DMS53 treated with DMSO at 0.1 percent for 48 hours (cell line): ENCODE data around the gene UBAP1.
A peak's percentile ranks its signal among the peaks of the same experiment; 100 is the strongest.
"Not testable (repeated sequence)": the region's sequence is repeated elsewhere in the genome, so short reads cannot be mapped to it uniquely, and the experiment has no call there.

ENCODE experiments used
- DNase-seq: peaks from one replicate; lab custom pipeline; 2025; ENCODE audit not compliant: unreplicated experiment; lab: John Stamatoyannopoulos, UW

UBAP1 gene

DNA sequence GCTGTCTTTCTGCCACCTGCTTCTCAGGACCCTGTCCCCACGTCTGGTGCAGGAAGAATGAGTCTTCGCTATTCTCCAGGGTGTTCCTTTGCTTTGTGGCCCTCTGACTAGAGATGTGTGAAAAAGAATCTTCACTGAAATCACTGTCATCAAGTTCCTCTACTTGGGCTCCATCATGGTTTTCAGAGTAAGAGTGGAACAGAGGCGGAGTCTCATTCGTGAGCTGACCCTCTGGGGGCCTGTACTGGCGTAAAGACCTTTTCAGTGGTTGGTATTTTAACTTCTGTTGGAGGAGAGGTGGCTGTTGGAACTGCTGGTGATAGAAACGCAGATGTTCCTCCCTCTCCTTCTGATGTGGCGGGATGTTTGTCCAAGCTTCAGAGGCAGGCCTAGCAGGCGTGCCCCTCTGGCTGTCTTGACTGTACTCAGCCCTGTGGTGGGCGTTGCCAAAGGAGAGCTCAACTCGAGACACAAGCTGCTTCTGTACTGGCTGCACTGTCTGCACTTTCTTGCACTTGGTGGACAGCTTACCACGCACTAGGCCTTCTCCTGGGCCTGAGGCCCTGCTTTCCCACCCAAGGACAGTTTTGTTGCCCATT lies 78.2 kb downstream of the UBAP1 start:
- DNase-seq = no peak

GRCh38 chr9:34259315-34259714 lies 80.5 kb downstream of the UBAP1 start:
- DNase-seq = no peak

DNA sequence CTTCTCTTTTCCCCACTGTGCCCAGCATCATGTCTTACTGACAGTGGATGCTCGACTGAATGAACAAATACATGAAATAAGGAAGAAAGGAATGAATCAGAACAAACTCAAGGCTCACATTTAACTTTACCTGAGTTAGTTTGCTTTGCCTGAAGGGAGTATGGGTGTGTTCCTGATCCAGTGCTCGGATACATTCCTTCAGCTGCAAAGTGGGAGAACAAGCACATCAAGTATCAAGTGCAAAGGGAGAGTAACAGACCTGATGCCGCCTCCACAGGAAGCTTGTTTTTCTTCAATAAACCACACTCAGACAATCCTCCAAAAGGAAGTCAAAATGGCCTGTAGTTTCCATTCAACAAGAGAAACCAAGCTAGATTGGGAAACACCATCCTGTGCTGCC lies 84.1 kb downstream of the UBAP1 start:
- DNase-seq = no peak

DNA sequence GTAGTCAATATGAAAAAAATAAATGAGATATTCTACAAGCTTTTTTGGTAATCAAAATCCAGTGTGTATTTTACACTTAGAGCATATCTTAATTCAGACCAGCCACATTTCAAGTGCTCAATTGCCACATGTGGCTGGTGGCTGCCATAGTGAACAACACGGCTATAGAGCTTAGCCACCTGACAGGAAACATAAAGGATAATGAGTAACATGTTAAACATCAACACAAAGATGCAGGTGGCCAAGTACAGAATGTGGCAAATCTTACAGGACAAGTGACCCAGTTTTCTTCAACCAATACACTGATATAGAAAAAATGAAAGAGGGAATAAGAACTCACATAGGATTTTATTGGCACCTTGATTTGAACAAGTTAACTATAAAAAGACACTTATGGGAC lies 88.8 kb downstream of the UBAP1 start:
- peak; percentile 47 for DNase-seq

- no peak for DNase-seq
Measured at GRCh38 chr9:34271265-34272006, 92.6 kb downstream of the UBAP1 start.

- DNase-seq = no peak
Measured at GRCh38 chr9:34272101-34272541, 93.3 kb downstream of the UBAP1 start.

- not testable (repeated sequence) for DNase-seq
Measured at GRCh38 chr9:34273588-34273987, 94.7 kb downstream of the UBAP1 start.

GRCh38 chr9:34275811-34276210 lies 97.0 kb downstream of the UBAP1 start:
- no peak for DNase-seq

GRCh38 chr9:34276772-34277171 lies 97.9 kb downstream of the UBAP1 start:
- no peak for DNase-seq

DNA sequence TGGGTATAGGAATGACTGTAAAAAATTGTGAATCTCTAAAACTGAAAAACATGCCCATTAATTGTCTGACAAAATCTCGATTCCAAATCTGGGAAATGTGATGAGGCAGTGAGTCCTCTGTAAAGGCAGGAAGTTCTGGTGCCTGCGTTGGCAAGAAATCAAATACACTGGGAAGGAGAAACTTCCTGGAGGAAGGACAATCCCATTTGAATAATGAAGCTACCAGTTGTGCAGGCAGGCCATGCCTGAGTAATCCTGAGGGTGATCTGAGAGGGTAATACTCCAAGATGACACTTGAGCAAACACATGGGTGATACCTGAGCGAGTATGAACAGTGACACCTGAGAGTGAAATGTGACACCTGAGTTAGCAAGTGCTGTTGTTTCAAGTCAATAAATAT lies 100.6 kb downstream of the UBAP1 start:
- peak; percentile 97 for DNase-seq

DNA sequence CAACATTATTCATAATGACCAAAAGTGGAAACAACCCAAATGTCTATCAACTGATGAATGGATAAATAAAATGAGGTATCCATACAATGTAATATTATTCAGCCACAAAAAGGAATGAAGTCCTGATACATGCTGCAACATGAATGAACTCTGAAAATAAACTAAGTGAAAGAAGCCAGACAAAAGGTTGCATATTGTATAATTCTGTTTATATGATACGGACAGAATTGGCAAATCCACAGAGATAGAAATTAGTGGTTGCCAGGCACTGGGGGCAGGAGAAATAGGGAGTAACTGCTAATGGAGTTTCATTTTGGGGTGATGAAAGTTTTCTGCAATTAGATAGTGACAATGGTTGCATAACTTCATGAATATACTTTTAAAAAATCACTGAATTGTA lies 103.3 kb downstream of the UBAP1 start:
- DNase-seq = no peak

DNA sequence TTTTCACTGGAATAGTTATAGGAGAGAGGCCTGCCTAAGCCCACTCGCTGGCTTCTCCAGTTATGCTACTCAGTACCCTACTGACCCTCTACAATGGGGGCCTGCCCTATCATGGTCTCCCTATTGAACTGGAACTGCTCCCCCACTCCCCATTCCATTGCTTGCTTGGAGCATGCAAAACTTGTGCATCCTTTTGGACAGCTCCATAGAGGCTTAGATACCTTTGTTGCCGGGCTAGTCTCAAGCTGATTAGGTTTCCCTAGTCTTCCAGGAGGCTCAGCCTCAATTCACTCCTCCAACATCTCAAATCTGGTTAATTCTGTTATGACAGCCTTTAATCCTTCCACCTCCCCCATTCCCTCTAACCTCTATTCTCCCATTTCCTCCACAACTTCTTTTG lies 110.3 kb downstream of the UBAP1 start:
- no peak for DNase-seq

GRCh38 chr9:34291023-34291422 lies 112.2 kb downstream of the UBAP1 start:
- no peak for DNase-seq

- no peak for DNase-seq
Measured at GRCh38 chr9:34291423-34291822, 112.6 kb downstream of the UBAP1 start.

DNA sequence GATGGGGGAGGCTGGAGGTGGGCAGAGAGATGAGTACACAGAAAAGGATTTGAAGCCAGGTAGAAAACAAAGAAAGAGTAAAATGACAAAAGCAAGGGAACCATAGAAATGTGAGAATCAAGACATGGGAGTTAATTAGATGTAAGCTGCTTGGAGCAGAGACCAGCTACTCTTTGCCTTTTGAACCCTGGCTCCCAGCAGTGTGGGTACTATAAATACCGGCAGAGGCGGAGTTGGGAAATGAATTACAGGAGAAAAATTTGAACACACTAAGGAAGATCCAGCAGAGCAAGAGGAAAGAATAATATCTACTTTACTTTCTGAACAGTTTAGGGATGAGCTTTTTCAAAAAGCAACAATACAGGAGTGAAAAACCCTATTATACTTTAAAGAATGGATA lies 113.7 kb downstream of the UBAP1 start:
- no peak for DNase-seq

GRCh38 chr9:34301064-34301463 lies 122.2 kb downstream of the UBAP1 start:
- DNase-seq = not testable (repeated sequence)
